ENCODE measurements around the gene ZNF697.

DNA sequence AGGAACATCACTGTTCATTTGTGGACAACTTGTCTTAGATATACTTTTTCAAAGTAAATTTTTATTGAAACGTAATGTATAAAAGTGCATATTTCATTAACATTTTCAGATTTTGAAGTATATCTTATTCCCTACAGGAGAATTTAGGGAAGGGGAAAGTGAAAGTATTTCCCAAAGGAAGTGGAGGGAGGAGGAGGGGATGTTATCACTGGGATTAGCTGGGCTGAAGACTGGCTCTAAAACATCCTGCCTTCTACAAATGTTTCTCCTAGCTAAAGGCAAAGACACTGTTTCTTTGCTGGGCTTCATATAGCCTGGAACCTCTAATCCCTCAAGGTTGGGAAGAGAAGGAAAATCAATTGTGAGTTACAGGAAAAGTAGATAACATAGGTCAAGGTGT, 7.1 kb upstream of the ZNF697 start:
- TF ChIP-seq, protein P1, sequence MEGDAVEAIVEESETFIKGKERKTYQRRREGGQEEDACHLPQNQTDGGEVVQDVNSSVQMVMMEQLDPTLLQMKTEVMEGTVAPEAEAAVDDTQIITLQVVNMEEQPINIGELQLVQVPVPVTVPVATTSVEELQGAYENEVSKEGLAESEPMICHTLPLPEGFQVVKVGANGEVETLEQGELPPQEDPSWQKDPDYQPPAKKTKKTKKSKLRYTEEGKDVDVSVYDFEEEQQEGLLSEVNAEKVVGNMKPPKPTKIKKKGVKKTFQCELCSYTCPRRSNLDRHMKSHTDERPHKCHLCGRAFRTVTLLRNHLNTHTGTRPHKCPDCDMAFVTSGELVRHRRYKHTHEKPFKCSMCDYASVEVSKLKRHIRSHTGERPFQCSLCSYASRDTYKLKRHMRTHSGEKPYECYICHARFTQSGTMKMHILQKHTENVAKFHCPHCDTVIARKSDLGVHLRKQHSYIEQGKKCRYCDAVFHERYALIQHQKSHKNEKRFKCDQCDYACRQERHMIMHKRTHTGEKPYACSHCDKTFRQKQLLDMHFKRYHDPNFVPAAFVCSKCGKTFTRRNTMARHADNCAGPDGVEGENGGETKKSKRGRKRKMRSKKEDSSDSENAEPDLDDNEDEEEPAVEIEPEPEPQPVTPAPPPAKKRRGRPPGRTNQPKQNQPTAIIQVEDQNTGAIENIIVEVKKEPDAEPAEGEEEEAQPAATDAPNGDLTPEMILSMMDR (IDR thresholded peaks at IDR 0.05): no peak
- TF ChIP-seq EZH2 (IDR thresholded peaks at IDR 0.05; ENCODE audit: borderline replicate concordance, insufficient read depth, low read depth, low read length, poor library complexity, severe bottlenecking): no peak

Data from B cell (primary cell).